GM18526 (cell line): Measurements from ENCODE around the gene CASP2.
A peak's percentile ranks its signal among the peaks of the same experiment; 100 is the strongest.

ENCODE experiments used
- POLR2A ChIP-seq: IDR thresholded peaks from 3 replicates; pipeline ENCODE4 v1.6.1; 2011; ENCODE audit not compliant: insufficient read length; ENCODE audit errors: extremely low read depth

CASP2 gene

DNA sequence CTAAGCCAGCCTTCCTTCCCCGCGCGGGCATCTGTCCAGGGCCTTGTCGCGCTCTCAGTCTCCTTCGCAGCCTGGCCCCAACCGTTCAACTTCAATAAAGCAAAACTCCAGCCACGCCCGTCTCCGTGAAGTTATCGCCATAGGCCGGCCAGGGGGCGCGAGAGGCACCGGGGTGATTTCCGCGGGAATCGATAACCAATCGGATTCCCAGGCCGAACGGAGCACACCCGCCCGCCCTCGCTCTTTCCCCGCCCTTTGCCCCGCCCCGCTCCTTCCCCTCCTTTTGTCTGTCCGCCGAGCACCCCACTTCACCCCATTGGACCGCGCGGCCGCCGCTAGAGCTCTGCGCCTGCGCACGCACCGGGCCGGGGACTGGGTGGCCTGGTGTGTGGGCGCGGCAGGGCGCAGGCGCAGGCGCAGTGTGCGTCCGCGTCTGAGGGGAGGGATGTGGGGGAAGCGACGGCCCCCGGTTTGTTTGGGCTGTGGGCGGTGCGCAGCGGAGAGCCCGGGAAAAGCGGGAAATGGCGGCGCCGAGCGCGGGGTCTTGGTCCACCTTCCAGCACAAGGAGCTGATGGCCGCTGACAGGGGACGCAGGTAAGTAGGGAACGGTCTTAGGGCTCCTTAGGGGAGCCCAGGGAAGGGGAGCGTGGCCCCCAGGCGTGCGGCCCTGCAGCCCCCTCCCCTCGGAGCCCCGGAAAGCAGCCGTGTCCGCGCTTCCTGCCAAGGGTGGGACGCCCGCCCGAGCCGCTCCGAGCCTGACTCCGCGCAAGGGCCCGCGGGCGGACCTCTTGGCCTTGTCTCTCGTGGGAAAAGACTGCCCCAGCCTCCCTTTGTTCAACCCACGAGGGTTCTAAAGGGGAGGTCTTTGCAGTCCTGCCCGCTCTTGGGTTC, at the start of gene CASP2:
Gene CASP2 (plus strand): TSS at position 417 of the 892 bp plus-strand sequence. CDS start 105 bp downstream, at position 522.
- TF ChIP-seq POLR2A = peak; percentile 87

DNA sequence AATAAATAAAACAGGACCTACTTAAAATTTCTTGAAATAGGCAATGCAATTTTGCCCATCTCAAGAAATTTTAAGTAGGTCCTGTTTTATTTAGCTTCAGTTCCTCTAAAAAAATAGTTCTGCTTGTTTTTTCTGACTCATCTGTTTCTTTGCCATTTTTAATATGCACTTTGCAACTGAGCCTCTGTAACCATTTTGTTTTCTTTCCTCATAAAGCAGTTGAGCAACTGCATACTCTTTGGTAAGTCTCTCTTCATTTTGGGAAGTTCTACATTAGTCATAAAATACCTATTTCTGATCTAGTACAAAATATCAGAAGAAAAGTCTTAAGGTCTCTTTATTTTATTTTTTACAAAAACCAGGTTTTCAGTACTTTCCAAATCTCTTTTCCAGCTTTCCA, 48.3 kb upstream of the CASP2 start:
- no peak for TF ChIP-seq POLR2A

DNA sequence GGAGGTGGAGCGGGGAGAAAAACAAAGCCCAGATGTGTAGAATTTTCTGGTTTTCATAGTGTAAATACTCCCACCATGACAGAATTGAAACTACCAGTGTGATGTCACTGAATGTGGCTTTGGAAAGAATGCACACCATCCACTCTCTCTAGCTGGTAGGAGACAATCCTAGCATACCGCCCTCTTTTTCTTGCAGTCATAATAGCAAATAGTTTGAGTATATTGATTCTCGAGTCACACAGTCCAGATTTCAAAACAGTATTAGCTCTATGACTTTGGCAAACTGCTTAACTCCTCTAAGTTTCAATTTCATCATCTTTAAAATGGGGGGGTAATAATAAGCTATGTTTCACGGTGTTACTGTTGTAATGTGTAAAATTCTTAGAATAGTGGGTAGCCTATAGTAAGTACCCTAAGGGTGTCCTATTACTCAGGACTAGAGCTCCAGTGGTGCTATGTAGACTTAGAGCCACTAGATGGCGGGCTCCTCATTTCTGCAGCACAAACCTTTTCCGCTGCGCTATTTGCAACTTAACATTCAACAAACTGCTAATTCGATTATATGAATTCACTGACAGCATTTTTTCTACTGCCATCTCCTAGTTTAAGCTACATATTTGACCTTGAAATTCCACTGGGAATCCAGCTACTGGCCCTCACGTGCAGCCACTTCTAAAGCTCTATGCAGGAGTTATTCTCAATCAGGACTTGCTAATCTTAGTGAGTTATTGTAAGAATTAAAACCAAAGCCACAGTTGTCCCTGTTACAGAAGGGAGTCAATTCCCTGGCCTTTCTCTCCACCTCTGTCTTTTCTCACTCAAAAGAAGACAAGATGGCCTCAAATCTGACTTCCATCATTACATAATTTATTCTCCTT, 47.6 kb upstream of the CASP2 start:
- TF ChIP-seq POLR2A = no peak

DNA sequence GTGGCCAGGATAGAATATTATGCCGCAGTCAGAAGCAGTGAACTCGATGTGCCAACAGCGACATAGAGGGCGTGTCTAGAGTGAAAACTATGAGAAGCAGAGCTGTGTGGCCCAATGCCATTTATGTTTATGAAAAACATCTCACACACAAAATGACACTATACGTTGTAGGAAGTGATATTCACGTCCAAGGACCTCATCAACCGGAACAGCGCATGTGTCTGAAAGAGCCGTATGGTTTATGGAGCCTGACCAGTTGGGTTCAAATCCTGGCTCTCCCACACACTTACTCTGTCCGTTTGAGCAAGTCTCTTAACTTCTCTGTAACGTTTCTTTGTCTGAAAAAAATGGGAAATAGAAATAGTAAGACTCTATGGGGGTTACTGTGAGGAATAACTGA, 45.8 kb upstream of the CASP2 start:
- TF ChIP-seq POLR2A = no peak

DNA sequence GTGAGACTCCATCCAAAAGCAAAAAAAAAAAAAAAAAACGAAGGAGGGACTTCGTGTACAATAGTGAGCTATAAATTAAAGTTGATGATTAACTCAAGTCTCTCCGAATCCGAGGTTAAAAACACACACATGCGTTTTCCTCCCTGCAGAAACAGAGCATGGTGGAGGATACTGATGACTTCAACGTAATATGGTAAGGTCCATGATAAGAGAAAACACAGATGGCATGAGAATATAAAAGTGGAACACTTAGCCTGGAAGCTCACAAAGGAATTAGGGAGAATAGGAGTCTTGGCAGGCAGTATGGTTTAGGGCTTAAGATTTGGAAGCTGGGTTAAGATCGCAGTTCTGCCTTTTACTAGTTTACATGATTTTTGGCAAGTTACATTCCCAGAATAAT, 45.0 kb upstream of the CASP2 start:
- no peak for TF ChIP-seq POLR2A

DNA sequence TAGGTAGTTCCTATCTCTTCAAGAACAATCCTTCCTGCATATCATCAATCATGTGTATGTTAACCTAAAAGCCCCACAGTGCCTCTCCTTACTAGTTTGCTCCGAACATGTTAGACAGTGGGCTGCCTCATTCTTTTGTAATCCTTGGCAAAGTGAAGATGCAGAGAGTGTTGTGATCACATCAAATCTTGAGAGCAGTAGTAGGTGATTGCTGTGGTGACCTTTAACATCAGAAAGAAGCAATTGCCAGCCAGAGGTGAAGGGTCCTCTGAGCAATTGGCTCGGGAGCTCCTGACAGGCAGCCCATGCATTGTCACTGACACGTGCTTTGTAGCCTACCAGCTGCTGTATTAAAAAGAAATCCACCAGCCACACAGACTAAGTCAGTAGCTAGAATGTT, 44.5 kb upstream of the CASP2 start:
- no peak for TF ChIP-seq POLR2A

DNA sequence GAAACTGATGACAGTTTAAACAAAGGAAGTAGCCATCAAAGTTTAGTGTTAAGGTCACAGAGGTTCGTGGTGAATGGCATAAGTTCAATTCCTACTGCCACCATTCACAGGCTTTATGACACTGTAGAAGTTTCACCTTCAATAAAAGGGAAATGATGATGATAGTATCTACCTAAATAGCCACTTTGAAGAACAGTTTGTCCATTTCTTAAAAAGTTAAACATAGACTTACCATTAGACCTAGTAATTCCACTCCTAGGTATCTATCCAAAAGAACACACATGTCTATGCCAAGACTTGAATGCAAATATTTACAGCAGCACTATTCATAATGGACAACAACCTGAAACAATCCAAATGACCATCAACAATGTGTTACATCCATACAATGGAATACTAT, 43.8 kb upstream of the CASP2 start:
- no peak for TF ChIP-seq POLR2A

DNA sequence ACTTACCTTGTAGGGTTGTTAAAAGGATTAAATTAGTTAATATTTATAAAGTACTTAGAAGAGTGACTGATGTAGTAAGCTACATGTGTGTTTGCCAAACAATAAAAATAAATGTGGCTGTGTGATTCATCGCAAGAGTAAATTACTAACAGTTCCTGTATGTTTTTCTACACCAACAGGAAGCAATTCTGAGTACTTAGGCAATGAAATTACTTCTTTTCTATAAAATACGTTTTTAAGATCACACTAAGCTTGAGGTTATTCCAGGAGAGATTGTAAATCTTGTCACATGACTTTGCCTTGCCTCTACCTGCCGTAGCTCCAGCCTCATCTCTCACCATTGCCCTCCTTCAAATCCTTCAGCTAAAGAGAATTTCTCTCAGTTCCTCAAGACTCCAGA, 43.0 kb upstream of the CASP2 start:
- no peak for TF ChIP-seq POLR2A

DNA sequence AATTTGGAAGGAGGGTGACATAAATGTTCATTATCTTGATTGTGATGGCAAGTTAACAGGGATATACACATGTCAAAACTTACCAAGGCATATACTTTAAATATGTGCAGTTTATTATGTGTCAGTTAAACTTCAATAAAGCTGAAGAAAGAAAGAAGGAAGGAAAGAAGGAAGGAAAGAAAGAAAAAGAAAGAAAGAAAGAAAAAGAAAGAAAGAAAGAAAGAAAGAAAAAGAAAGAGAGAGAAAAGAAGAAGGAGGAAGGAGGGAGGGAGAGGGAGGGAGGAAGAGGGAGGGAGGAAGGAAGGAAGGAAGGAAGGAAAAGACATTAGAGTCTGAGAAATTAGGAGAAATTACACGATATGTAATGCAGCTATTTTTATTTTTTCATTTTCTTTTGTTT, 40.8 kb upstream of the CASP2 start:
- TF ChIP-seq POLR2A = no peak

DNA sequence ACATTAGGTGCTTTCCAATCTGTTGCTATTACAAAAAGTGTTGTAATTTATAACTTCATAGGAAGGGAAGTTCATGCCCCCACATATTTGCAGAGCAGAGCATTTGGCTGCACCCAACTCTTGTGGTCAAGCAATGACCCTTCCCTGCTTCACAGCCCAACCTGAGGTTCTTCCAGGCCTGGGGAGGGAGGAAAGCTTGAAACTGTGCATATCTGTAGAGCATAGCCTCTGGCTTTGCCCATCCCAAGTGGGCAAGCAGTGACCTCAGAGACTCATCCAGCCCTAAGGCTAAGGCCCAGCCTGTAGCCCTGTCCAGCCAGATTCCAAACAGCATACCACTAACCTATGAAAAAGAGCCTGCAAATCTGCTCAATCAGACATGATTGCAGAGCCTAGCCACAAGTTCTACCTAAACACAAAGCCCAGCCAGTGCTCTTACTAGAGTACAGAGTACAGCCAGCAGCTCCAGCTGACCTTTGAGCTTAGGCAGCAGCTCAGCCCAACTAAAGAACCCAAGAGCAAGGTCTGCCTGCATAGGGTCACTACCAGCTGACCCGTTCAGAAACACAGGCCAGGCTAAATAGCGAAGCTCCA, 39.3 kb upstream of the CASP2 start:
- no peak for TF ChIP-seq POLR2A

DNA sequence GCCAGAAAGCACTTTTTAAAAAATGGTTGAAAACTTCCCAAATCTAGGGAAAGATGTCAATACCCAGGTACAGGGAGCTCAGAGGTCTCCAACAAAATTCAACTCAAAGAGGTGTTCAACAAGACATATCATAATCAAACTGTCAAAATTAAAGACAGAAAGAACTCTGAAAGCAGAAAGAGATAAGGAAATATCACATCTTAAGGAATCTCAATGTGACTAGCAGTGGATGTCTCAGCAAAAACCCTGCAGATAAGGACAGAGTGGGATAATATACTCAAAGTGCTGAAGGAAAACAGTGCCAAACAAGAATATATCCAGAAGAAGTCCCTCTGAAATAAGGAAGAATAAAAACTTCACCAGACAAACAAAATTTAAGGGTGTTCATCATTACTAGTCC, 38.0 kb upstream of the CASP2 start:
- no peak for TF ChIP-seq POLR2A

DNA sequence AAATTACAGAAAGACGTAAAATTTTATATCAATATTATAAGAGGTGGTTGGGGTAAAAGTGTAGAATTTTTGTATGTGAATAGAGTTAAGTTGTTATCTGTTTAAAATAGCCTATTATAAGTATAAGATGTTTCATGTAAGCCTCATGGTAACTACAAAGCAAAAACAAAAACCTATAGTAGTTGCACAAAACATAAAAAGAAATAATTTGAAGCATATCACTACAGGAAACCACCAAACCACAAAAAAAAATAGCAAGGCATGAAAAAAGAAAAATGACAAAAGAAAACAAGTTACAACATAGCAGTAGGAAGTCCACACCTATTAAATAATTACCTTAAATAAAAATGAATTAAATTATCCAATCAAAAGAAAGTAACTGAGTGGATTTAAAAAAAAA, 37.3 kb upstream of the CASP2 start:
- TF ChIP-seq POLR2A = no peak

DNA sequence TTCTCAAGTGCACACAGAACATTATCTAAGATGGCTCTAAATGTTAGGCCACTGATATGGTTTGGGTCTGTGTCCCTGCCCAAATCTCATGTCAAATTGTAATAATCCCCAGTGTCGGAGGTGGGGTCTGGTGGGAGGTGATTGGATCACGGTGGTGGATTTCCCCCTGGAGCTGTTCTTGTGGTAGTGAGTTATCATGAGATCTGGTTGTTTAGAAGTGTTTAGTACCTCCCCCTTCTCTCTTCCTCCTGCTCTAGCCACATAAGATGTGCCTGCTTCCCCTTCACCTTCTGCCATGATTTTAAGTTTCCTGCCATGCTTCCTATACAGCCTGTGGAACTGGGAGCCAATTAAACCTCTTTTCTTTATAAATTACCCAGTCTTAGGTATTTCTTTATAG, 36.1 kb upstream of the CASP2 start:
- no peak for TF ChIP-seq POLR2A

DNA sequence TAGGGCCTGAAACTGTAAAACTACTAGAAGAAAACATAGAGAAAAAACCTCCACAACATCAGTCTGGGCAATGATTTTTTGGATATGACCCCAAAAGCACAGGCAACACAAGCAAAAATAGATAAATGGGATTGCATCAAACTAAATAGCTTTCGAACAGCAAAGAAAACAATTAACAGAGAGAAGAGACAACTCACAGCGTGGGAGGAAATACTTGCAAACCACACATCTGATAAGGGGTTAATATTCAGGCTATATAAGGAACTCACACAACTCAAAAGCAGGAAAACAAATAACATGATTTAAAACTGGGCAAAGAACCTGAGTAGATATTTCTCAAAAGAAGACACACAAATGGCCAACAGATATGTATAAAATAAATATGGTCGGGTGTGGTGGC, 32.6 kb upstream of the CASP2 start:
- no peak for TF ChIP-seq POLR2A

DNA sequence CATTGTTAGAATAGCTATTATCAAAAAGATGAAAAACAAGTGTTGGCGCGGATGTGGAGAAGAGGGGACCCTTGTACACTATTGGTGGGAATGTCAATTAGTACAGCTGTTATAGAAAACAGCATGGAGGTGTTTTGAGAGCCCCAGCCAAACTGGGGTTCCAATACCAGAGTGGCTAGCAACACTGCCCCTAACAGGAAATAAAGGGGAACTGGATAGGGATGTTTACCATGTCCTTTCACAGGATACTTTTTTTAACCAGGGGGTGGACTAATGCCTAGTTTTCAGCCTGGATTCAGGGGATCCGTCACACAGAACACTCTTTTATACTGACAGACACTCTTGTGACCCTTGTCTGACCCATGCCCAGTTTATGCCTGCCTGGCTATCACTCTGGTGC, 31.8 kb upstream of the CASP2 start:
- TF ChIP-seq POLR2A = no peak

DNA sequence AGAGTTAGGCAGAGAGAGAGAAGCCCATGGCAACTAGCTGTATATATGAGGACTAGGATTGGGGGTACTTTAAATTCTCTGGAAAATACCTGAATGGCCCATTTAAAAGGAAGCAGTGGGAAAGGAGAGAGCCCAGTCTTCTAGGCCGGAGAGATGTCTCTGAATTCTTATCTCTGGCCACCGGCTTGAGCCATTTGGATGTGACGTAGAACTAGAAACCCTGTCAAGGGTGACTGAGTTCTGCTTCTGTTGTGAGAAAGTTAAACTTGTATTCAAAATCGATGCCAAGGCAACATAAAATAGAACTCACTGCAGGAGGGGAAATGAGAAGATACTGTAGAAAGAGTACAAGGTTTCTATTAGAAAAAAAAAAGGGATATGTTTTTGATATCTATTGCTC, 31.2 kb upstream of the CASP2 start:
- TF ChIP-seq POLR2A = no peak
